K562 (cell line): ENCODE data around the gene RAB13. TPM values are rescaled to one million over a fixed set of nuclear protein-coding genes. Genes with fewer than 3 reads are reported as not detected.

Source experiments
- ATF7 ChIP-seq: fragments of 450-650 bp; IDR thresholded peaks from 2 replicates; pipeline ENCODE4 v1.7.1; 2014; ENCODE audit warnings: mild to moderate bottlenecking, moderate library complexity
- CREBBP ChIP-seq: IDR thresholded peaks from one replicate; pipeline ENCODE4 v1.6.1; 2012; ENCODE audit warnings: low read depth, mild to moderate bottlenecking, control low read depth, inconsistent platforms, low read length
- JUND ChIP-seq, 2 experiments: IDR thresholded peaks; 2 replicates in 1 of 2; 3 replicates in 1 of 2; pipeline ENCODE4 v1.6.1; 2011; ENCODE audit warnings: borderline replicate concordance in 2 of 2, low read depth in 2 of 2, low read length in 2 of 2, improper control_type of control experiment in 1 of 2, missing biosample characterization in 1 of 2, missing genetic modification characterization in 1 of 2, missing genetic modification reagents in 1 of 2
- KHSRP ChIP-seq: fragments of 450-650 bp; IDR thresholded peaks from 2 replicates; pipeline ENCODE4 v1.6.1; 2017
- MIER1 ChIP-seq: fragments of 450-650 bp; IDR thresholded peaks from 2 replicates; pipeline ENCODE4 v1.6.1; 2016; ENCODE audit warnings: antibody characterized with exemption, mild to moderate bottlenecking, low read depth
- NCOA2 ChIP-seq, 2 experiments: fragments of 450-650 bp; IDR thresholded peaks; 2 replicates each; pipeline ENCODE4 v1.6.1; 2018; ENCODE audit warnings: mild to moderate bottlenecking in 2 of 2, moderate library complexity in 1 of 2; ENCODE audit not compliant: partially characterized antibody in 2 of 2
- PML ChIP-seq: IDR thresholded peaks from 2 replicates; pipeline ENCODE4 v1.6.1; 2012; ENCODE audit warnings: low read length, inconsistent platforms
- POLR2A ChIP-seq: fragments of 450-650 bp; conservative IDR thresholded peaks from 2 replicates; pipeline ENCODE4 v1.6.1; 2016
- SMAD4 ChIP-seq: fragments of 250-450 bp; sonication (Bioruptor Pico); conservative IDR thresholded peaks from 2 replicates; pipeline ENCODE4 v1.8.0; 2021; ENCODE audit warnings: inconsistent platforms, mild to moderate bottlenecking, moderate library complexity
- TARDBP ChIP-seq: fragments of 450-650 bp; IDR thresholded peaks from 2 replicates; pipeline ENCODE4 v1.6.1; 2016
- TEAD4 ChIP-seq, 2 experiments: sonication (generic) in 1 of 2; formaldehyde crosslinking in 1 of 2; IDR thresholded peaks; 2 replicates each; pipeline versions ENCODE4 v1.6.1 to v1.8.0; 2012 to 2022; ENCODE audit warnings: borderline replicate concordance in 1 of 2, inconsistent platforms in 1 of 2, low read length in 1 of 2, mild to moderate bottlenecking in 1 of 2, missing genetic modification reagents in 1 of 2
- ZNF175 ChIP-seq: fragments of 200-800 bp; sonication (Bioruptor generic); IDR thresholded peaks from 2 replicates; pipeline ENCODE4 v1.6.1; 2016; ENCODE audit warnings: low read depth, mild to moderate bottlenecking, missing genetic modification characterization, missing compliant biosample characterization
- polyA plus RNA-seq, 8 experiments: library from polyadenylated mRNA; depleted of rRNA in 4 of 8; stranded (reverse) in 5 of 8; unstranded in 3 of 8; fragments of >200 nt; fragmentation: Nextera tagmentation in 2 of 8; fragmentation: Illumina TruSeq in 1 of 8; extraction: Ambion mirVana in 2 of 8; extraction: Trizol in 1 of 8; gene quantifications; 2 replicates each; pipeline versions ENCODE4 v1.2.1 to v1.2.3, GENCODE V29; 2011 to 2014; ENCODE audit warnings: inconsistent platforms in 1 of 8, missing spikeins in 1 of 8
- total RNA-seq, 7 experiments: library from RNA; depleted of rRNA in 6 of 7; stranded (reverse); fragments of >200 nt in 6 of 7; fragmentation: Illumina TruSeq in 2 of 7; extraction: Trizol in 2 of 7; gene quantifications; 2 replicates each; pipeline versions ENCODE4 v1.2.1 to v1.2.3, GENCODE V29; 2011 to 2021; ENCODE audit warnings: low replicate concordance in 1 of 7
- TF ChIP-seq, protein P1 (sequence below), 3 experiments: fragments of 200-800 bp in 1 of 3; sonication (Bioruptor generic) in 1 of 3; sonication (generic) in 1 of 3; formaldehyde crosslinking in 1 of 3; IDR thresholded peaks; 2 replicates each; pipeline versions ENCODE4 v1.6.1 to v1.8.0; 2016 to 2022; ENCODE audit warnings: mild to moderate bottlenecking in 2 of 3, missing compliant biosample characterization in 2 of 3, missing genetic modification characterization in 2 of 3, missing genetic modification reagents in 1 of 3
- TF ChIP-seq, protein P2 (sequence below): sonication (generic); formaldehyde crosslinking; IDR thresholded peaks from 2 replicates; pipeline ENCODE4 v1.8.0; 2022; ENCODE audit warnings: missing genetic modification reagents, mild to moderate bottlenecking, borderline replicate concordance
- TF ChIP-seq, protein P3 (sequence below), 2 experiments: fragments of 450-650 bp in 1 of 2; sonication (generic) in 1 of 2; formaldehyde crosslinking in 1 of 2; IDR thresholded peaks in 1 of 2; conservative IDR thresholded peaks in 1 of 2; 2 replicates each; pipeline versions ENCODE4 v1.6.1 to v1.8.1; 2016 to 2023; ENCODE audit warnings: mild to moderate bottlenecking in 2 of 2, moderate library complexity in 2 of 2, inconsistent platforms in 1 of 2, missing genetic modification reagents in 1 of 2
- TF ChIP-seq, protein P4 (sequence below): sonication (generic); formaldehyde crosslinking; IDR thresholded peaks from 2 replicates; pipeline ENCODE4 v1.8.0; 2022; ENCODE audit warnings: missing genetic modification reagents, mild to moderate bottlenecking, moderate library complexity, borderline replicate concordance
- TF ChIP-seq, protein P5 (sequence below), 3 experiments: fragments of 200-800 bp in 1 of 3; fragments of 250-450 bp in 1 of 3; fragments of 450-650 bp in 1 of 3; sonication (Bioruptor Pico) in 1 of 3; sonication (Bioruptor generic) in 1 of 3; formaldehyde crosslinking in 1 of 3; IDR thresholded peaks; 2 replicates each; pipeline versions ENCODE4 v1.6.1 to v1.8.0; 2016 to 2022; ENCODE audit warnings: mild to moderate bottlenecking in 2 of 3, missing genetic modification characterization in 2 of 3, missing compliant biosample characterization in 1 of 3, moderate library complexity in 1 of 3

The RAB13 gene
- total and polyA plus RNA-seq, 9 of the 15 experiments (the other 6 are each of a cell fraction or from before 2014, with no cell fraction given), result 22.3 to 100 (median 39.8) TPM

DNA sequence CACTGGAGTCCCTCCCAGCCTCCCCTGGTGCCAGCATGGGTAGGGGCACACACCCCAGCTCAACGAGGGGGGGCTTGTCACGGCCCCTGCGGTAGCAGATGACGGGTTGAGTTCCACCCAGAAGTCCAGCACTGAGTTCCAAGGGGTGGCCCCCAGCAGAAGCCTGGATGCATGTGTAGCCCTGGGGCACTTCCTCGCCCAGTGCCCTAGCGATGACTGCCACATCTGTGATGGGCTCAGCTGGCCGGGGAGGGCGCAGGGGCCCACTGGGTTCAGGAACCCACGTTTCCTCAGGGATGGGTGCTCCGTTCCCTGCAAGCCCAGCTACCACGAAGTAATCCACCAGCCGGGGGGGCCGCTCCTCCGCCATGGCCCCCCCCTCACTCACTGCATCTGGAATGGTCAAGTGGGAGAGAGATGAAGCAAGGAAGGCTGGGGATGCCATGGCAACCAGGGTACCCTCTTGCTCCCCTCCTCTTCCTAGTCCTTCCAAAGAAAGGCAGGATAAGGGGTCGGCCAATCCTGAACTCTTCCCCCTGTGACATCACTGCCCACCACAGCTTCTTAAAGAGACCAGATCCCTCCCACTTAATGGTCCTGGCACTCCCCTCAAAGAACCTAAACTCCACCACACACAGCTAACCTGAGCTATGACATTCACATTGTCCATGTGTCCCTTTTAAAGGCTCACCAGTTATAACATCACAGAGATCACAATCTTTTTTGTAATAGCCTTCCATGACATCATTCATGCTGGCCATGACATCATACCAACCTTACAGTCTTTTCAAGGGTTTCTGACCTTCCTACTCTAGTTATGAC lies 41.9 kb downstream of the RAB13 start (continued):
- TF ChIP-seq, protein P1, sequence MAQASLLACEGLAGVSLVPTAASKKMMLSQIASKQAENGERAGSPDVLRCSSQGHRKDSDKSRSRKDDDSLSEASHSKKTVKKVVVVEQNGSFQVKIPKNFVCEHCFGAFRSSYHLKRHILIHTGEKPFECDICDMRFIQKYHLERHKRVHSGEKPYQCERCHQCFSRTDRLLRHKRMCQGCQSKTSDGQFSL (CRISPR knock-in tag; IDR thresholded peaks at IDR 0.05), result 0 out of 2 replicates have a peak, but pooled peaks have one; percentile 53
- TF ChIP-seq, protein P1 (tag; IDR thresholded peaks at IDR 0.05), result no peak
- TF ChIP-seq ZNF175 (CRISPR knock-in tag) (no peak), SMAD4 (CRISPR knock-in tag) (no peak), ATF7 (peak; percentile 71; the same call in 1 of the 2 replicates), TEAD4 (IDR thresholded peaks at IDR 0.05; ENCODE audit: low read length) (no peak), TEAD4 (CRISPR knock-in tag; IDR thresholded peaks at IDR 0.05; ENCODE audit: borderline replicate concordance) (no peak), CREBBP (no peak), TARDBP (peak; percentile 42; the same call in 1 of the 2 replicates), MIER1 (no peak), POLR2A (no peak), JUND (IDR thresholded peaks at IDR 0.05; ENCODE audit: borderline replicate concordance, low read depth, low read length) (no peak), JUND (tag; IDR thresholded peaks at IDR 0.05; ENCODE audit: borderline replicate concordance, low read depth, low read length) (peak; percentile 35; the same call in 1 of the 3 replicates), PML (0 out of 2 replicates have a peak, but pooled peaks have one; percentile 17), NCOA2 (IDR thresholded peaks at IDR 0.05; ENCODE audit: partially characterized antibody in 2 of 2) (no peak), KHSRP (peak; percentile 71)
- TF ChIP-seq, protein P2, sequence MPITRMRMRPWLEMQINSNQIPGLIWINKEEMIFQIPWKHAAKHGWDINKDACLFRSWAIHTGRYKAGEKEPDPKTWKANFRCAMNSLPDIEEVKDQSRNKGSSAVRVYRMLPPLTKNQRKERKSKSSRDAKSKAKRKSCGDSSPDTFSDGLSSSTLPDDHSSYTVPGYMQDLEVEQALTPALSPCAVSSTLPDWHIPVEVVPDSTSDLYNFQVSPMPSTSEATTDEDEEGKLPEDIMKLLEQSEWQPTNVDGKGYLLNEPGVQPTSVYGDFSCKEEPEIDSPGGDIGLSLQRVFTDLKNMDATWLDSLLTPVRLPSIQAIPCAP (CRISPR knock-in tag), result no peak
- TF ChIP-seq, protein P3, sequence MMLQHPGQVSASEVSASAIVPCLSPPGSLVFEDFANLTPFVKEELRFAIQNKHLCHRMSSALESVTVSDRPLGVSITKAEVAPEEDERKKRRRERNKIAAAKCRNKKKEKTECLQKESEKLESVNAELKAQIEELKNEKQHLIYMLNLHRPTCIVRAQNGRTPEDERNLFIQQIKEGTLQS (IDR thresholded peaks at IDR 0.05), result peak; percentile 89
- TF ChIP-seq, protein P3 (CRISPR knock-in tag; conservative IDR thresholded peaks at IDR 0.05), result no peak
- TF ChIP-seq, protein P4, sequence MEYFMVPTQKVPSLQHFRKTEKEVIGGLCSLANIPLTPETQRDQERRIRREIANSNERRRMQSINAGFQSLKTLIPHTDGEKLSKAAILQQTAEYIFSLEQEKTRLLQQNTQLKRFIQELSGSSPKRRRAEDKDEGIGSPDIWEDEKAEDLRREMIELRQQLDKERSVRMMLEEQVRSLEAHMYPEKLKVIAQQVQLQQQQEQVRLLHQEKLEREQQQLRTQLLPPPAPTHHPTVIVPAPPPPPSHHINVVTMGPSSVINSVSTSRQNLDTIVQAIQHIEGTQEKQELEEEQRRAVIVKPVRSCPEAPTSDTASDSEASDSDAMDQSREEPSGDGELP, result peak; percentile 14; the same call in 1 of the 2 replicates
- TF ChIP-seq, protein P5, sequence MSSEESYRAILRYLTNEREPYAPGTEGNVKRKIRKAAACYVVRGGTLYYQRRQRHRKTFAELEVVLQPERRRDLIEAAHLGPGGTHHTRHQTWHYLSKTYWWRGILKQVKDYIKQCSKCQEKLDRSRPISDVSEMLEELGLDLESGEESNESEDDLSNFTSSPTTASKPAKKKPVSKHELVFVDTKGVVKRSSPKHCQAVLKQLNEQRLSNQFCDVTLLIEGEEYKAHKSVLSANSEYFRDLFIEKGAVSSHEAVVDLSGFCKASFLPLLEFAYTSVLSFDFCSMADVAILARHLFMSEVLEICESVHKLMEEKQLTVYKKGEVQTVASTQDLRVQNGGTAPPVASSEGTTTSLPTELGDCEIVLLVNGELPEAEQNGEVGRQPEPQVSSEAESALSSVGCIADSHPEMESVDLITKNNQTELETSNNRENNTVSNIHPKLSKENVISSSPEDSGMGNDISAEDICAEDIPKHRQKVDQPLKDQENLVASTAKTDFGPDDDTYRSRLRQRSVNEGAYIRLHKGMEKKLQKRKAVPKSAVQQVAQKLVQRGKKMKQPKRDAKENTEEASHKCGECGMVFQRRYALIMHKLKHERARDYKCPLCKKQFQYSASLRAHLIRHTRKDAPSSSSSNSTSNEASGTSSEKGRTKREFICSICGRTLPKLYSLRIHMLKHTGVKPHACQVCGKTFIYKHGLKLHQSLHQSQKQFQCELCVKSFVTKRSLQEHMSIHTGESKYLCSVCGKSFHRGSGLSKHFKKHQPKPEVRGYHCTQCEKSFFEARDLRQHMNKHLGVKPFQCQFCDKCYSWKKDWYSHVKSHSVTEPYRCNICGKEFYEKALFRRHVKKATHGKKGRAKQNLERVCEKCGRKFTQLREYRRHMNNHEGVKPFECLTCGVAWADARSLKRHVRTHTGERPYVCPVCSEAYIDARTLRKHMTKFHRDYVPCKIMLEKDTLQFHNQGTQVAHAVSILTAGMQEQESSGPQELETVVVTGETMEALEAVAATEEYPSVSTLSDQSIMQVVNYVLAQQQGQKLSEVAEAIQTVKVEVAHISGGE (CRISPR knock-in tag; IDR thresholded peaks at IDR 0.05), result no peak
